Astrocyte of the cerebellum (primary cell): Measurements from ENCODE around the gene ARHGEF25.
"Not testable (repeated sequence)": the region's sequence is repeated elsewhere in the genome, so short reads cannot be mapped to it uniquely, and the experiment has no call there.

Experiments
- DNase-seq: peaks from one replicate; pipeline ENCODE4 v3.0.0-alpha.2; 2011; ENCODE audit warnings: low read depth
- H3K4me3 ChIP-seq: 2 replicates; pipeline ENCODE4 v1.5.1; 2011; ENCODE audit warnings: mild to moderate bottlenecking, low read depth, low read length, moderate library complexity
- CTCF ChIP-seq: IDR thresholded peaks from 2 replicates; pipeline ENCODE4 v1.5.1; 2012; ENCODE audit warnings: low read length, low read depth, moderate library complexity, mild to moderate bottlenecking; ENCODE audit errors: missing control alignments
- in situ Hi-C: cut with HindIII; loops from 2 replicates; pipeline ENCODE4 v1.10.0; 2017; ENCODE audit warnings: low sequenced_read_pairs

Gene ARHGEF25

GRCh38 chr12:57611108-57611826 lies at the start of gene ARHGEF25:
ARHGEF25 (plus strand) TSS chr12:57611435; CDS start chr12:57611895, 460 bp downstream.
- in situ Hi-C loops, result no loop called here
- no peak for TF ChIP-seq CTCF
- peak within 1 kb of the TSS; percentile 59 for H3K4me3 ChIP-seq
- DNase-seq, result no peak

DNA sequence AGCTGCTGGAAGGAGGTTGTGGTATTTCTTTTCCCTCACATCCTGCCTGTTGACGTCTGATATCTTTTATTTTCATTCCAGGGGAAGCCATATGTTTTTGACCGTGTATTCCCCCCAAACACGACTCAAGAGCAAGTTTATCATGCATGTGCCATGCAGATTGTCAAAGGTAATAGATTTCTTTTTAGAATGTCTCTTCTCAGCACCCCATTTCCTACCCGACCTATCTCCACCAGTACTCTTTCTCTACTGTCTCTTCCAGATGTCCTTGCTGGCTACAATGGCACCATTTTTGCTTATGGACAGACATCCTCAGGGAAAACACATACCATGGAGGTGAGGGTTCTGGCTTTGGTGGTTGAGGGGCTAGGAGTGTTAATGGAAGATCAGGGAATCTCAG lies 47.9 kb upstream of the ARHGEF25 start:
- DNase-seq, result no peak
- no peak overlapping the region for H3K4me3 ChIP-seq
- in situ Hi-C loops, result no loop called here
- TF ChIP-seq CTCF, result no peak

- TF ChIP-seq CTCF, result no peak
- no peak for DNase-seq
- no peak overlapping the region for H3K4me3 ChIP-seq
- in situ Hi-C loops, result no loop called here
Observed at GRCh38 chr12:57564178-57564740, 47.0 kb upstream of the ARHGEF25 start.

DNA sequence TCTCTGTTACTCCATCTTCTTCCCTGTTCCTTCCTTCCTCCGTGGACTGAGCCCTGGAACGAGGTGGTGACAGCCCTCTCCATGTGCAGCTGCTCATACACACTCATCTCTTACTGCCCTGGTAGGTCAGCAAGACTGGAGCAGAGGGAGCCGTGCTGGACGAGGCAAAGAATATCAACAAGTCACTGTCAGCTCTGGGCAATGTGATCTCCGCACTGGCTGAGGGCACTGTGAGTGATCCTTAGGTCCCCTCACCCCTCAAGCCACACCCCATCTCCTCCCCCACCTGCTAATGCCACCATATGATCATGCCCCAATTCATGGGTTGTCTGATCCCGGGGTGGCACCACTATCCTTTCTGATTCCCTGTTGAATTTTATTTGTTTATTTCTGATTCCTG lies 42.4 kb upstream of the ARHGEF25 start:
- TF ChIP-seq CTCF, result no peak

GRCh38 chr12:57569858-57570257 lies 41.4 kb upstream of the ARHGEF25 start:
- no peak for TF ChIP-seq CTCF
- in situ Hi-C loops, result no loop called here
- no peak for DNase-seq
- no peak overlapping the region for H3K4me3 ChIP-seq

More for the DNA sequence above, 42.4 kb upstream of the ARHGEF25 start:
- in situ Hi-C loops, result no loop called here
- no peak overlapping the region for H3K4me3 ChIP-seq
- no peak for DNase-seq

DNA sequence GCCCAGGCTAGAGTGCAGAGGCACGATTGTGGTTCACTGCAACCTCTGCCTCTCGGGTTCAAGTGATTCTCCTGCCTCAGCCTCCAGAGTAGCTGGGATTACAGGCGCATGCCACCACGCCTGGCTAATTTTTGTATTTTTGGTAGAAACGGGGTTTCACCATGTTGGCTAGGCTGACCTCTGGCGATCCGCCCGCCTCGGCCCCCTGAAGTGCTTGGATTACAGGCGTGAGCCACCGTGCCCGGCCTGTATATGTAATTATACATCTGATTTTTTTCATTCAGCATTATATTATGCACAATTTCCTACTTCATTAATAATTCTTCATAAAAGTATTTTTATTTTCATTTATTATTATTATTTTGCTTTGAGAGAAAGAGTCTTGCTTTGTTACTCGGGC lies 40.8 kb upstream of the ARHGEF25 start:
- in situ Hi-C loops, DNase-seq, H3K4me3 ChIP-seq: not testable (repeated sequence)
